Left lobe of liver (tissue), 2 donors: ENCODE data around the gene ITGAL. TPM values are rescaled to one million over a fixed set of nuclear protein-coding genes. Genes with fewer than 3 reads are reported as not detected.

Experiments
- ATAC-seq: fragments of 200-7000 bp; cut with Tn5 transposase; one replicate; pipeline ENCODE4 v1.9.1; 2020; ENCODE audit warnings: mild to moderate bottlenecking, moderate library complexity
- DNase-seq: peaks from one replicate; pipeline ENCODE4 v3.0.0-alpha.2; 2020; ENCODE audit warnings: low spot score
- total RNA-seq: library from RNA; stranded (reverse); gene quantifications from one replicate; pipeline ENCODE4 v1.2.1, GENCODE V29; 2021
- donor health status: DM: no; HTN: no; CAD: no; lungs with moderate emphysema.
- donor health status: DM: no; HTN: yes; CAD: no.

Gene ITGAL
- total RNA-seq, 1 donor from 2014 or later, result 11.0 TPM

DNA sequence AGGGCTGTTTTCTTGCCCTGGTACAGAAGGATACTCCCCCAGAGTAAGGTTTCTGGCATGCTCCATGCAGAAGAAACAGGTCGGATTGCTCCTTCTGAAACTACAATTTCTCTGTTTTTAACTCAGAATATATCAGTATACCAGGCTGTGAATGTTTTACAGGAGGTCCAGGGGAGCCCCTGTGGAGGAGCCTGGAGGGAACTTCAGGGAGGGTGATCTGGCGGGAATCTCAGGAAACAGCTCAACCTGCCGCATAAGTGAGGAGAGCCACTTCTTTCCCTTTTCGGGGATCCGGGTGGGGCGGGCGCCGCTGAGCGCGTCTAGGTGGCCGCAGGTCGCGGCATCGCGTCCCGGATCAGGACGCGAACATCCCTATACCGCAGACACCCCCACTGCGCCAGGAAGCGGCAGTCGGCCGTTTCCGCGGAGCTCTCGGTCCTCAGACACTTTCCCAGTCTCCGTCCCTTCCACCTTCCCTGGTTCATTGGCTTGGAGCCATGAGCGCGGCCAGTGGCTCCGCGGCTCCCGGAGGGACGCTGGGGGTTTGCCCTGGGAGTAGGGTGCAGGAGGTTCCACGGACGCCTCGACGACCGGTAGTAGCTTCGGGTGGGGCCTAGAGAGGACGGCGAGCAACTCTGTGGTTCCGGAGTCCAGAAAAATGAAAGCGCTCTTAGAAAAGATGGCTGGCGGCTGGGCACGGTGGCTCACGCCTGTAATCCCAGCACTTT, 88.7 kb downstream of the ITGAL start:
- ATAC-seq (peak; percentile 24), DNase-seq (peak; percentile 71)

- ATAC-seq (no peak), DNase-seq (peak; percentile 56)
These were observed 89.5 kb downstream of the ITGAL start for GRCh38 chr16:30562021-30562420.

DNA sequence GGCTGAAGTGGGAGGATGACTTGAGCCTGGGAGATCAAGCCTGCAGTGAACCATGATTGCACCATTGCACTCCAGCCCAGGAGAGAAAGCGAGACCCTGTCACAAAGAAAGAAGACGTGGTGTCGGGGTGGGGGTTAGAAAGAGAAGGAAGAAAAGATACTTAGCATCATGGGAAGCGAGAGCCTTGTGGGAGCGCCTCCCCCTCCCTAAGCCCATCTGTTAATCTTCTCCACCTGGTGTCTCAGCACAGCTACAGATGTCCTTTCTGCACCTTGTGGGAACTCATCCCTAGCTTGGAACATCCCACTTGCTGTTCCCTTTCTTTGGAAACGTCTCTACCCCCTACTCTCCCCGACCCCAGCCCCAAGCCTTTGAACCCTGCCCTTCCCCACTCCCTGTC, 93.0 kb downstream of the ITGAL start:
- DNase-seq, result no peak
- ATAC-seq, result no peak

DNA sequence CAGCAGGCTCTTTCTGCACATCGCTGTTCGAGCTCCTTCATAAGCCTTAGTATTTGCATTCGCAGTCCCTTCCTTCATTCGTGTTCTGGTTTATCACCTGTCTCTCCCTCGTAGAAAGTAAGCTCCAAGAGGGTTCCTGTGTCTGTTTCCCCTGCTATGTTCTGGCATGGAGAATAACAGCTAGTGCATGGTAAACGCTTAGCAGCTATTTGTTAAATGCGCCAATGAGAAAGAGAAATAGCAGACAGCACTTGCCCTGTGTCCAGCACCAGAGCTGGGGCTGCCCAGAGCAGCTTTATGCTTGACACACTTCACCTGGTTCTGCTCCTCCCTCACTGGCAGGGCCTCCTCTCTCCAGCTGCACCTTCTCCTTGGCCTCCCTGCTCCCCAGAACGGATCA, 93.4 kb downstream of the ITGAL start:
- no peak for ATAC-seq
- no peak for DNase-seq

GRCh38 chr16:30566531-30566930, 94.0 kb downstream of the ITGAL start:
- no peak for ATAC-seq

GRCh38 chr16:30567160-30567990, 94.8 kb downstream of the ITGAL start:
- ATAC-seq (no peak), DNase-seq (no peak)

More at GRCh38 chr16:30566531-30566930, 94.0 kb downstream of the ITGAL start:
- DNase-seq, result no peak

GRCh38 chr16:30567991-30568638, 95.6 kb downstream of the ITGAL start:
- ATAC-seq, result no peak
- DNase-seq, result no peak

- ATAC-seq, result no peak
- no peak for DNase-seq
These were observed 96.7 kb downstream of the ITGAL start for GRCh38 chr16:30569281-30569680.

DNA sequence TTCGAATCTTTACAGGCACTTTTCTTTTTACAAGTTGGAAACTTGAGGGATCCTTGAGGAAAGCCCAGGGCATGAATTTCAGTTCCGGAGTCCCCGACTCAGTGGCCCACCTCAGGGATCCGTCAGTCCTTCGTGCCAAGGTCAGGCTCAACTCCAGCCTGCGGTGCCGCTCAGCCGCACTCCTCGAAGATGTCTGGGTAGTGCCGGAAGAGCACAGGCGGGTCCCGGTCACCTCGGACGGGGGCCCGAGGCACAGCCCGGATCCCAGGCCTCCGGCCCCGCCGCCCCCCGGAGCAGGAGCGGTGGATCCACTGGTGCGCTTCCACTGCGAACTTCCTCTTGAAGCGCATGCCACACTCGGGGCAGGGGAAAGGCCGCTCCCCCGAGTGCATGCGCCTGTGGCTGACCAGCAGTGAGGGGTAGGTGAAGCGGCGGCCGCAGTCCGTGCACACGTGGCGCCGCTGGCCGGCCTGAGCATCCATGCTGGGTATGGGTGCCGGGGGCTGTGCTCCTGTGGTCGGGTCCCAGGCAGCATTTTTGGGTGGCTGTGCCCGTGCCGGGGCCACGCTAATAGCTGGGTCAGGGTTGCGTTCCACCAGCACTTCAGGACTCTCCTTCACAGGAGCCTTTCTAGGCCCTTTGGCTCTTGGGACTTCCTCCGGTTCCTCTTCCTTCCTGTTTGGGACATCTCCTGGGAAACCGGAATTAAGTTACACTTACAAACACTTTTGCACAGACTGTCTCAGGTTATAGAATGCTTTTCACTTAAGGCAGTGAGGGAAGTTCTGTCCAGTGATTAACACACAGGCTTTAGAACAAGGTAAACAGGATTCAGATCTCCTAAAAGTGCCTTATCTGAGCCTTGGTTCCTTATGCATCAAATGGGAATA, 97.4 kb downstream of the ITGAL start:
- DNase-seq (no peak), ATAC-seq (no peak)

DNA sequence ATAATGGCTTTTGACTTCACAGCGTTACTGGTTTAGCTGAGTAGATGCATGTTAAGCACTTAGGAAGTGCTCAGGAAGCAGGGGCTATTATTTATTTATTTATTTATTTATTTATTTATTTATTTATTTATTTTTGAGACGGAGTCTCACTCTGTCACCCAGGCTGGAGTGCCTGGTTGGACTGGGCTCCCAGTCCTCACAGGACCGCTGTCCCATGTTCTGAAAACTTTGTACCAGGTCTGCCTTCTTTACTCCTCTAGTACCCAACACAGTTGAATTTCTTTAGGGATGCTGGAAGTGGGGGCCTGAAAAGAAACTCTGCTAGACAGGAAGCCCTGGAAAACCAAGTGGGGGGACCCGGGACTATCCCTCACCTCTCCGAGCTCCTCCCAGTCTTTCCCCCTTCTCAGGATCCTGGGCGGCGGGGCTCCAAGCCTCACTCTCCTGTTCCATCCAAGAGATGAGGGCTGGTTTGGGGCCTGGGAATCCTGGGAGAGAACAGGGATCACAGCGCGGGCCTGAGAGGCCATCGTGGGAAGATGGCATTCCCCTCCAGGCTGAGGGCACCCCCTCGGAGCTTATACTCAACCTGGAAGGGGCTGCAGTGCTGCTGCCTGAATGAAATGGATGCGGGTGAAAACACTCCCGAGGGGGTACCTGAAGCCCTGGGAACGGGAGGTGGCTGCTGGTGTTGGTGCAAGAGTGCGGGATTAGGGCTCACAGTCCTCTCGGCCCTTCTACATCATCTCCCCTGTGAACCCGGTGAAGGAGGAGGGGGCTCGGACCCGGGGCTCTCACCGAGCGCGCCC, 98.3 kb downstream of the ITGAL start:
- peak; percentile 16 for ATAC-seq
- peak; percentile 55 for DNase-seq

DNA sequence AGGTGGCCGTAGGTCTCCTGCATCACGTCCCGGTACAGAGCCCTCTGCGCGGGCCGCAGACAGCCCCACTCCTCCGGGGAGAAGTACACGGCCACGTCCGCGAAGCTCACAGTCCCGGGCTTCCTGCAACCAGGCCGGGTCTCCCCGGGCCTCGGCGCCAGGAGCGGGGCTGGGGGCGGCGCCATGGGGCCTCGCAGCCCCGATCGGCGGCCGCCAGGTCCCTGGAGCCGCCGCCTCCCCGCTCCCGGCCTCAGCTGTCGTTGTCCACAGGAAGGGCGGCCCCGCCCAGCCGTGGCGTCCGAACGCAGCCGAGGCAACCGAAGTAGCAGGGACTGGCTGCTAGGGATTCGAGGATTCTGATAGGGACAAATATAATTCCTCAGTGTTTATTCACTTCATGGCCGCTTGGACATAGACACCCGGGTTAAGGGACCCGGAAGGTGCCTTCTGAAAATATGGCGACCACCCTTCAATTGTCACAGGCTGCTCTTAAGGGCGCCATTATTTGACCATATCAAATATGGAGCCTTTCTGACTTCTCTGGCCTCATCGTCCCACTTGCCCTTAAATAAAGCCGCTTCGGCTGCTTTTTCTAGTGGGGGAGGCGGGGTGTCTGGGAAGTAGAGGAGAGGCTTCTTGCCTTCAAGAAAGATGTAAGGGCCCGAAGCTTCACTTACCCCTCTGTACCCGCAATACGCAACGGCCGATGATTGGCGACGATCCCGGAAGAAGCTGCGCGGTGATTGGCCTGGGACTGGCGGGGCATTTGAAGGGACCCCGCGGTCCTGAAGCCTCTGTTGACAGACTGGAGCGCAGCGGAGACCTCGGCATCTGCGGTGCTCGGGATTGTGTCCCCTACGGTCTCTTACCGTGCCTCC, 99.1 kb downstream of the ITGAL start, which contains the start of gene ZNF688:
Gene ZNF688, minus strand, starts transcription at position 270 of the 878 bp plus-strand sequence. Its CDS starts 85 bp downstream, at position 185.
- ATAC-seq, result peak; percentile 86
- DNase-seq, result peak; percentile 89

Other genes starting within 250 kb of the ITGAL start
- 6.2 TPM for gene NPIPB13, start 224.3 kb upstream of the ITGAL start, total RNA-seq
- 15.4 TPM for gene CD2BP2, start 117.4 kb upstream of the ITGAL start, total RNA-seq
- 14.1 TPM for gene TBC1D10B, start 102.2 kb upstream of the ITGAL start, total RNA-seq
- gene MYL11, start 97.9 kb upstream of the ITGAL start, total RNA-seq, result not detected
- gene SEPTIN1, start 90.2 kb upstream of the ITGAL start, total RNA-seq, result 1.4 TPM
- 5.4 TPM for gene ZNF48, start 77.3 kb upstream of the ITGAL start, total RNA-seq
- gene ZNF771, start 65.1 kb upstream of the ITGAL start, total RNA-seq, result 13.5 TPM
- 11.1 TPM for gene DCTPP1, start 42.7 kb upstream of the ITGAL start, total RNA-seq
- 199 TPM for gene SEPHS2, start 26.9 kb upstream of the ITGAL start, total RNA-seq
- 21.7 TPM for gene ZNF768, start 53.8 kb downstream of the ITGAL start, total RNA-seq
- 7.1 TPM for gene ZNF747, start 62.1 kb downstream of the ITGAL start, total RNA-seq
- 6.3 TPM for gene ZNF764, start 85.6 kb downstream of the ITGAL start, total RNA-seq
- gene ZNF688, start 99.0 kb downstream of the ITGAL start, total RNA-seq, result 8.8 TPM
- 11.8 TPM for gene ZNF785, start 113.0 kb downstream of the ITGAL start, total RNA-seq
- gene ZNF689, start 137.6 kb downstream of the ITGAL start, total RNA-seq, result 4.9 TPM
- gene PRR14, start 178.2 kb downstream of the ITGAL start, total RNA-seq, result 24.2 TPM
- 22.7 TPM for gene FBRS, start 185.7 kb downstream of the ITGAL start, total RNA-seq
- gene SRCAP, start 226.4 kb downstream of the ITGAL start, total RNA-seq, result 27.7 TPM